HTERT RPE-1 (cell line): ENCODE measurements around the gene RBM48.
"Not testable (repeated sequence)": the region's sequence is repeated elsewhere in the genome, so short reads cannot be mapped to it uniquely, and the experiment has no call there.

Experiments used
- in situ Hi-C: fragments of 300-500 bp; cut with MboI; formaldehyde crosslinking; loops from 4 replicates; pipeline ENCODE4 v1.14.3; 2020; ENCODE audit warnings: low sequenced_read_pairs

Gene RBM48

GRCh38 chr7:92543542-92543941 is 14.9 kb downstream of the RBM48 start:
- in situ Hi-C loops, result not testable (repeated sequence)

GRCh38 chr7:92545116-92545515 is 16.5 kb downstream of the RBM48 start:
- in situ Hi-C loops, result not testable (repeated sequence)

DNA sequence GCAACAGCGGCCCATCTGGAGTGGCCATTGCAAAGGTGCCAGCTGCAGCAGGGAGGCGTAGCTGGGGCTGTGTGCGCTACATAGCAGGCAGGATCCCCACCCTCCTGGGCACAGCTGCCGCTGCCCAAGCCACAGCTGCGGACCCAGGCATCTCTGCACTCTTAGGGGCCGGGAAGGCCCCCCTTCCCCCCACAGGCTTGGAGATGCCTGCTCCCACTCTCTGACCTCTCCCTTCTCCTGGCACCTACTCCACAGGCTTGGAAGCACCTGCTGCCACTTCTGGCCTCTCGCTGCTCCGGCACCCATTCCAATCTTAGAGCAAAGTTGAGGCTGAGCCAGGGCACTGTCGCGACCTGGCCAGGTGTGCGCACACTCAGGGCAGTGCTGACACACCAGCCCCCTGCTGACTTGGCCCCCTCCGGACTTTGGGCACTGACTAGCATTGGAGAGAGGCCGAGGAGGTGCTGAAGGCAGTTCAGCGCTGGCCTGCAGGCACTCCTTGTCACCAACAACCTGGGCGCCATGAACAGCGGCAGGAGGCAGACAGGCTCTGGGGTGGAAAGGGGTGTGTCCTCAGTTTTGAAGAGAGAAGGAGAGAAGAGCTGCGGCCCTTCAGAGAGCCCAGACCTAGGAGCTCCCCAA is 18.4 kb downstream of the RBM48 start:
- in situ Hi-C loops, result no loop called here

DNA sequence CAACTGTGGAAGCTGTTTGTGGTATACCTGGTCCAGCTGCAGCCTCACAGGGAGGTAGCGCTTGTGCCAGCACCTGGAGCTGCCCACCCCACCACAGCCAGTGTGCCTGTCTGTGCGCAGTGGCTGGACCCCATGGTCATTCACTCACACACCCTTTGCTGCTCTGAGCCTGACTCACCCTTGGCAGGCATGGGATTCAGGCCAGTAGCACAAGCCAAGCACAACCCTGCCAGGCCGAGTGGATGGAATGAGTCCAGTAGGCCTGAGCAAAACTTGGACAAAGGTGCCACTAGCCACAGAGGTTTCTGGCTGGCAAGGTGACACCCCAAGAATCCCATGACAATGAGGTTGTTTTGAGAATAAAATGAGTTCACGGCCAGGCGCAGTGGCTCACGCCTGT is 19.0 kb downstream of the RBM48 start:
- in situ Hi-C loops, result no loop called here

DNA sequence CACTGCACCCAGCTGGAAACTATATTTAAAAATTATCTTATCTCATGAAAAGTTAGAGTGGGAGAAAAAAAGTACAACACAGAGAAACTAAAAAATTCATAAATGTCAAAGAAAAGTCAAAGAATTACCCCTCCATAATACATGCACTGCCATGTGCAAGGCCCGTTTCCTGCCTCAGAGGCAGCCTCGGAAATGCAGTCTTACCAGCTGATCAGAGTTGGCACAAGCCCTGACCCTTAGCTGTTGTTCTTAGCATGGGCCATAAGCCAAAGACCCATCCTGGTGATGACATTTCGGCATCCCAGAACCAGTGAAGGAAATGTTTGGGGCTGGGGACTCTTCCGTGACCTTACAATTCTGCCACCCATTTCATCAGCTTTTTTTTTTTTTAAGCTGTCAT is 21.6 kb downstream of the RBM48 start:
- in situ Hi-C loops, result no loop called here

- in situ Hi-C loops, result no loop called here
Observed at GRCh38 chr7:92557249-92557648, 28.7 kb downstream of the RBM48 start.

DNA sequence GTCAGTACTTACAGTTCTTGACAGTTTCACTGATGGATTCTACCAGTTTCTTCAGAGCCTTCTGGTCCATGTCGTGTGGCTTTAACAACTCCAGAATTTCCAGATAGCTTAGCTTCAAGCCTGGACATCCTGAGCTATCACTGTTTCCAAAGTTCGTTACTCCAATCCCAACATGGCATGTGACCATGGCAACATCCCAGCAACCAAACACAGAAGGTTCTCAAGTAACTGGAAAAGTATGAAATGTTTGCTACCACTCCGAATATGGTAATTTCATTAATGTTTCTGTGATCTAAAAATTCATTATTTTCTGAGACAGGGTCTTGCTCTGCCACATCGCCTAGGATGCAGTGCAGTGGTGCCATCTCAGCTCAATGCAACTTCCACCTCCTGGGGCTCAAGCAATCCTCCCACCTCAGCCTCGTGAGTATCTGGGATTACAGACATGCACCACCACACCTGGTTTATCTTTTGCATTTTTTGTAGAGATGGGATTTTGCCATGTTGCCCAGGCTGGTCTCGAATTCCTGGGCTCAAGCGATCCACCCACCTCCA is 29.3 kb downstream of the RBM48 start:
- in situ Hi-C loops, result no loop called here

- in situ Hi-C loops, result no loop called here
Observed at GRCh38 chr7:92560602-92561001, 32.0 kb downstream of the RBM48 start.

- in situ Hi-C loops, result no loop called here
Observed at GRCh38 chr7:92563345-92563744, 34.8 kb downstream of the RBM48 start.

DNA sequence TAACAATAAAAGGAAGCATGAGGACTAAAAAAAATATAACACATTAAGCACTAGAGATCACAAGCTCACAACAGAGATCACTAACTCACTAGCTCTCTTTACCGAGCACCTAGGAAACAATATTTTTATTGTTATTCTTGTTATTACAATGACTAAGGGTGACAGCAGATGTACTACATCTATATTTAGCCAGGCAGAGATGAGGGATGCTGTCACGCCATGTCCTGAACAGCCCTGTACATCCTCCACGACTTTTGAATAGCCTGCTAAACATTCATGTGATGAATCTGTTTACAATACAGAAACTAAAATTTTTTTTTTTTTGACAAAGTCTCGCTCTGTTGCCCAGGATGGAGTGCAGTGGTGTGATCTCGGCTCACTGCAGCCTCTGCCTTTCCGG is 38.9 kb downstream of the RBM48 start:
- in situ Hi-C loops, result no loop called here

DNA sequence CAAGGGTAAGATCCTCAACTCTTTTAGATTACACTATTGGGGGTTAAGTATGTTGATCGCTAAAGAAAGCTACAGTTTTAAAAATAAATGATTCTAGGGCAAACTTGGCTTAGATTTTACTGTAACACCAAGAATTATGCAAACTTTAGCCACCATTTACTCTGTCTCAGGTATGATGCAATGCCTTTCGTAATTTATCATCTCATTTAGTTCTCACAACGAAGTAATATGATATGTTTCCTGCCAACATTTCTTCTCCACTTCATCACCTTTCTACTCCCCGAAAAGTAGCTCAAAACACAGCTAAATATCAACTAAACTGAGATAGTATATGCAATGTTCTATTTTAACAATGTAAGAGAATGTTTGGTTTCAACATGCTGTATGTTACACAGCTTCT is 40.5 kb downstream of the RBM48 start:
- in situ Hi-C loops, result no loop called here

DNA sequence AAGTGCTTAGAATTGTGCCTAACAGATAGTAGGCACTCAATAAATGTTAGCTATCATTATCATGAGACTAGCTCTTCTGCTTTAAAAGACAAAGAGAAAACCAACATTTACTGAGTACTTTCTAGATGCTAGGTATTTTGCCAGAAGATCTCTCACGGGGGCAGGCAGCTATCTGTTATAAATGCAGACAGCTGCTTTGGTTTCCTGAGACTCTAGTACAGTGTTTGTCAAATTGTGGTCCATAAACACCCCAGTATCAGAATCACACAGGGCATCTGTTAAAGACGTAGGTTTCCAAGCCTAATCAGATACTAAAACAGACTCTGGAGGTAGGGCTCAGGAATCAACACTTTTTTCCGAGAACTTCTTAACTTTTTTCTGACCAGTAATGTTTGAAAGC is 47.7 kb downstream of the RBM48 start:
- in situ Hi-C loops, result no loop called here

DNA sequence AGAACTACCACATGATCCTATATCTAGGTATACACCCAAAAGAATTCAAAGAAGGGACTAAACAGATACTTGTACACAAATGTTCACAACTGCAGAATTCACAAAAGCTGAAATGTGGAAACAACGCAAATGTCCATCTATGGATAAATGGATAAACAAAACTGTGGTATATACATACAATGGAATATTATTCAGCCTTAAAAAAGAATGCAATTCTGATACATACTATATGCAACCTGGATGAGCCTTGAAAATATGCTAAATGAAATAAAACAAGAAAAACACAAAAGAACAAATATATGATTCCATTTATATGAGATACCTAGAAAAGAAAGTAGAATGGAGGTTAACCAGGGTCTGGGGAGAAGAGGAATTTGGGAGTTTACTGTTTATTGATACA is 54.4 kb downstream of the RBM48 start:
- in situ Hi-C loops, result no loop called here

DNA sequence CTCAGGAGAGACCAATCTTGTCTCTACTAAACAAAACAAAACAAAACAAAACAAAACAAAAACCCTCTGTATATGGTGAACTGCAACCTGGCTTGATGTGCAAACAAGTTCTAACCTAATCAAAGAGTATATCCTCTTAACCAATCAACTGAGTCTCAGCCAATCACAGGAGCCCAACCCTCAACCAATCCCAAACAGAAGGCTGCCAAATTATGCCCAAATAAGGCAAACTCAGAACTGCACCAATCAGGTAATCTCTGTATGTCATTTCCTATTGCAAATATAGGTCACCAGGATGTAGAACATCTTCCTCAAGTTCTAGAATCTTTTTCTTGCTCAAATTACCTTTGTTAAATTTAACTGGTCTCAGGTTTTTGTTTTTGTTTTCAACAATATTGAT is 56.4 kb downstream of the RBM48 start:
- in situ Hi-C loops, result no loop called here

GRCh38 chr7:92586403-92586802 is 57.8 kb downstream of the RBM48 start:
- in situ Hi-C loops, result no loop called here

GRCh38 chr7:92586841-92587240 is 58.2 kb downstream of the RBM48 start:
- in situ Hi-C loops, result no loop called here
